Activated naive CD4-positive, alpha-beta T cell treated with anti-CD3 and anti-CD28 coated beads, Interleukin-2, amount 50 U/mL, for 72 hours (primary cell): ENCODE data around the gene GRAP2. TPM values are rescaled to one million over a fixed set of nuclear protein-coding genes. Genes with fewer than 3 reads are reported as not detected.

ENCODE experiments used
- ATAC-seq, 2 donors: fragments of 150-1000 bp; cut with Tn5 transposase; 2 replicates each; pipeline ENCODE4 v1.10.0; 2021; ENCODE audit warnings: mild to moderate bottlenecking in 2 of 2, moderate library complexity in 2 of 2
- DNase-seq, 2 donors: peaks; one replicate each; pipeline ENCODE4 v3.0.0; 2021 to 2022; ENCODE audit warnings: low spot score in 2 of 2
- H3K27ac Mint-ChIP-seq, 2 donors: one replicate each; pipeline ENCODE4 v1.8.0; 2022; ENCODE audit warnings: mild to moderate bottlenecking in 2 of 2, mixed read lengths in 2 of 2
- H3K36me3 Mint-ChIP-seq, 2 donors: one replicate each; pipeline ENCODE4 v1.8.0; 2022; ENCODE audit warnings: mixed read lengths in 2 of 2
- H3K9me3 Mint-ChIP-seq, 2 donors: one replicate each; pipeline ENCODE4 v1.8.0; 2022; ENCODE audit warnings: mixed read lengths in 2 of 2
- total RNA-seq, 2 donors: library from RNA; stranded (reverse); gene quantifications; one replicate each; pipeline ENCODE4 v1.2.3, GENCODE V29; 2022

GRAP2 gene
- total RNA-seq, 2 donors from 2014 or later: 42.4 to 54.6 TPM

DNA sequence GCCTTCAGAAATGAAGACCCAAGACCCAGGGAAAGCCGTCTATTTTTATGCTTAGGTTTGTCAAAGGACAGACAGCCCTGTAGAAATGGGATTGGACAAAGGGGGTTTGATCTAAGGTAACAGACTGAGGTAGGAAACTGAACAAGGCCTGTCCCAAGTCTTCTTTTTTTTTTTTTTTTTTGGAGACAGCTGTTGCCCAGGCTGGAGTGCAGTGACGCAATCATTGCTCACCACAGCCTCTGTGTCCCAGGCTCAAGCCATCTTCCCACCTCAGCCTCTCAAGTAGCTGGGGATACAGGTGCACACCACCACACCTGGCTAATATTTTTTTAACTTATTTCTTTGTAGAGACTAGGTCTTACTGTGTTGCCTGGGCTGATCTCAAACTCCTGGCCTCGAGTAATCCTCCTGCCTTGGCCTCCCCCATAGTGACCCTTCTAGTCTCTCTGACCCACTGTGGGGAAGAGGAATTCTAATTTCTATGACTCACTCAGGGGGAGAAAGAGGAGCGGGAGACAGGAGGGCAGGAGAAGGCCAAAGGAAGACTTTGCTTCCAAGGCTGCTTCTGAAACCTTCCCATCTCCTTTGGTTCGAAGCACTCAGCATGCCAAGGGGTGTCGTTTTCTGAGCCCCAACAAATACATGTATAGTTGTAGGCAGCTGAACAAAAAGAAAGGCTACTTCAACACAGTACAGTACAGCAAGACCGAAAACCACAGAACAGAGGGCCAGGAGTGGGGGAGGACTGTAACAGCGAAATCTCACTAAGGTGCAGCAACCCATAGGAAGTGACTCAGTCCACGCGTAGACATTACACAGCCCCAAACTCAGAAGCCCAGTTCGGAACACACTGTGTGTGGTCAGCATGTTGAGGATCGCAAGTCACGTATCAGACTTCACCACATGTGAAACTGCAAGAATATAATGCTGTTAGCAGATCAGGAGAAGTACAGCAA, 60.2 kb downstream of the GRAP2 start:
- Mint-ChIP-seq H3K36me3 (peaks cover 34 to 81% of the 10 kb centered on the region in 2 donors), H3K27ac (peak overlapping the region; percentile 31 to 61), H3K9me3 (no peaks in the 10 kb centered on the region)
- DNase-seq (peak; percentile 72 to 87), ATAC-seq (peak; percentile 96 to 98)

DNA sequence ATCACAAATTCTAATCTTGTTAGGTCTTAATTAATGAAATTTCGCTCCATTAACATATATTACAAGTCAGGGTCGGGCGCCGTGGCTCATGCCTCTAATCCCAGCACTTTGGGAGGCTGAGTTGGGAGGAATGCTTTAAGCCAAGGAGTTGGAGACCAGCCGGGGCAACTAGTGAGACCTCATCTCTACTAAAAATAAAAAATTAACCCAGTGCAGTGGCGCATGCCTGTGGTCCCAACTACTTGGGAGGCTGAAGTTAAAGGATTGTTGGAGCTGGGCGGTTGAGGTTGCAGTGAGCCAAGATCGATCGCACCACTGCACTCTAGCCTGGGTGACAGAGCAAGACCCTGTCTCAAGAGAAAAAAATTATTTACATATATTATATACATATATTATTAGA, 61.2 kb downstream of the GRAP2 start:
- Mint-ChIP-seq H3K27ac (peak overlapping the region in 1 of 2 donors; percentile 61), H3K36me3 (peaks cover 37 to 75% of the 10 kb centered on the region in 2 donors), H3K9me3 (no peaks in the 10 kb centered on the region)
- no peak for ATAC-seq
- no peak for DNase-seq

GRCh38 chr22:39965748-39966147, 64.9 kb downstream of the GRAP2 start:
- no peak overlapping the region for H3K27ac Mint-ChIP-seq
- DNase-seq: no peak
- ATAC-seq: no peak
- peaks cover 10 to 45% of the 10 kb centered on the region in 2 donors for H3K36me3 Mint-ChIP-seq
- no peaks in the 10 kb centered on the region for H3K9me3 Mint-ChIP-seq

DNA sequence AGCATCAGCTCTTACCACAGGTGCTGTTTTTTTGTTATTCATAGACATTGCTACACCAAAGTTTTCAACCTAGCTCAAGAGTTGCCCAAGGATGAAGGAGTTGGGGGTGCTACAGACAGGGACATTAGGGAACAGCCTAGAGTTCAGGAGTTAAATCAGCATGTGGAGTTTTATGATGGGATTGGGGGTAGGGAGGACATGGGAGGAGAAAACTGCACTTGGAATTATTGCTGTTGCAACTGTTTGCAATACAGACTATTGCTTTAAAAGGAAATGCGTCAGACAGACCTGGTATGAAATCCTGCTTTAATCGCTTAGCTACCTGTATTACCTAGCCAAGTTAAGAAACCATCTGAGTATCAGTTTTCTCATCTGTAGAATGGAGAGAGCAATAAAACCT, 65.6 kb downstream of the GRAP2 start:
- no peak for DNase-seq
- H3K36me3 Mint-ChIP-seq: peaks cover 8 to 38% of the 10 kb centered on the region in 2 donors

GRCh38 chr22:39967103-39967829, 66.4 kb downstream of the GRAP2 start:
- DNase-seq (no peak), ATAC-seq (no peak)
- Mint-ChIP-seq H3K9me3 (no peaks in the 10 kb centered on the region), H3K36me3 (peaks cover 4 to 33% of the 10 kb centered on the region in 2 donors), H3K27ac (no peak overlapping the region)

More for the DNA sequence above, 65.6 kb downstream of the GRAP2 start:
- Mint-ChIP-seq H3K27ac (no peak overlapping the region), H3K9me3 (no peaks in the 10 kb centered on the region)
- ATAC-seq: no peak

DNA sequence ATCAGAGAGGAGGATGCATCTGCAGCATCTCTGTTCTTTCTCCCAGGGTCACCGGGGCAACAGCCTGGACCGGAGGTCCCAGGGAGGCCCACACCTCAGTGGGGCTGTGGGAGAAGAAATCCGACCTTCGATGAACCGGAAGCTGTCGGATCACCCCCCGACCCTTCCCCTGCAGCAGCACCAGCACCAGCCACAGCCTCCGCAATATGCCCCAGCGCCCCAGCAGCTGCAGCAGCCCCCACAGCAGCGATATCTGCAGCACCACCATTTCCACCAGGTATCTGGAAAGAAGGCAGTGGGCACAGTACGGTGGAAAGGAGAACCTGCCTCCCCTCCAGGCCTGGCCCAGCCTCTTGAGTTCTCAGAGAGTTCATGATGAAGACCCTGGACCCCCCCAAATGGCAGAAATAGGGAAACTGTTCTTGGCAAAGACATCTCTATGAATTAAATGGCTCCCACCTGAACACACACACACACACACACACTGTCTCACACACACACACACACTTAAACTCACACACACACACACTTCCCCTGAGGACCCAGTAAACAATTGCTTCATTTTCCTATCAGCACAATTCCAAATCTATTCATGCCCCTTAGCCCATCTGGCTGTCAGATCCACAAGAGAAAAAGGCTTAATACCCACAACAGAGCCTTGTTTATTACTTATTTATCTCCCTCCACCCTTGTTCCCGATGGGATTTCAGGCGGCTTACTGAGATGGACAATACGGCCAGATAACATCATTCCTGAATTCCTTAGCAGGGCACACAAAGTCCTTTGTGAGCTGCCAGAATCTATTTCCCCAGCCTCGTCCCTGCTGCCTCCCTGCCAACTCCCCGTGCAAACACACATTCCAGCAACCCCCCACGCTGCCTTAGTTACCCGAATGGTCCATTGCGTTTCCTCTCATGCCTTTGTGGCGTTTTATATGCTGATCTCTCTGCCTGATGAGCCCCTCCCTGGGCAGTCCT, 67.4 kb downstream of the GRAP2 start:
- DNase-seq: no peak
- ATAC-seq: no peak
- peaks cover 4 to 27% of the 10 kb centered on the region in 2 donors for H3K36me3 Mint-ChIP-seq
- H3K27ac Mint-ChIP-seq: peak overlapping the region in 1 of 2 donors; percentile 62
- no peaks in the 10 kb centered on the region for H3K9me3 Mint-ChIP-seq

GRCh38 chr22:39970742-39971141, 69.9 kb downstream of the GRAP2 start:
- no peak for ATAC-seq
- no peak overlapping the region for H3K27ac Mint-ChIP-seq
- peaks cover 4 to 8% of the 10 kb centered on the region in 2 donors for H3K36me3 Mint-ChIP-seq

DNA sequence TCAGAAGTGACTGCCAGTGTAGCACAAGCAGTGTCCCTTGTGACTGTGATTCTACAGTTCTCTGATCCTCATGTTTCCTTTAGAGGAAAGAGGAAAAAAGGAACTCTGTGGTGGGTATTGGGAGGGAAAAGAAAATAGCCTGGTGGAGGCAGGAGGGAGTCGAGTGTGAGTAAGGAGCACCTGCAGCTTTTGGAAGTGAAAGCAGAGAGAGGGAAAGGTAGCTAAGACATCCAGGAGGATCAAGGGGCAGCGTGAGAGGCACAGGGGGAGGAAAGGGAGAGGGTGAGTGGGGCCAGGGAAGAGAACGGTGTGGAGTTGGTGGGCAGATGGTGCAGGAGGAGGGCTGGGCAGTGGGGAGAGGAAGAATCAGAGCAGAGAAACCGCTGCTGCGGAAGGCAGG, 71.8 kb downstream of the GRAP2 start:
- no peaks in the 10 kb centered on the region for H3K9me3 Mint-ChIP-seq
- peaks cover 0 to 6% of the 10 kb centered on the region in 2 donors for H3K36me3 Mint-ChIP-seq
- peak overlapping the region in 1 of 2 donors; percentile 6 for H3K27ac Mint-ChIP-seq
- no peak for ATAC-seq
- DNase-seq: no peak

More at GRCh38 chr22:39970742-39971141, 69.9 kb downstream of the GRAP2 start:
- no peaks in the 10 kb centered on the region for H3K9me3 Mint-ChIP-seq
- no peak for DNase-seq

GRCh38 chr22:39973656-39974055, 72.8 kb downstream of the GRAP2 start:
- no peaks in the 10 kb centered on the region for H3K9me3 Mint-ChIP-seq
- ATAC-seq (no peak), DNase-seq (no peak)
- peaks cover 0 to 6% of the 10 kb centered on the region in 2 donors for H3K36me3 Mint-ChIP-seq
- no peak overlapping the region for H3K27ac Mint-ChIP-seq

- H3K36me3 Mint-ChIP-seq: peaks cover 0 to 3% of the 10 kb centered on the region in 2 donors
Observed at GRCh38 chr22:39974065-39974464, 73.2 kb downstream of the GRAP2 start.

DNA sequence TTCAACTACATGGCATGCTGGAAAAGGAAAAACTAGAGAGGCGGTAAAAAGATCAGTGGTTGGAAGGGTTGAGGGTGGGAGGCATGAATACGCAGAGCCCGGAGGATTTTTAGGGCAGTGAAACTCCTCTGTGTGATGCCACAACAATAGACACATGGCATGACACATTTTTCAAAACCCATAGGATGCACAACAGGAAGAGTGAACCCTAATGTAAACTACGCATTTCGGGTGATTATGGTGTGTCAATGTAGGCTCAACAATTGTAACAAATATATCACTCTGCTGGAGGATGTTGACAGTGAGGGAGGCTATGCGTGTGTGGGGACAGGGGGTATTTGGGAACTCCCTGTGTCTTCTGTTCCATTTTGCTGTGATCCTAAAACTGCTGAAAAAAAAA, 78.2 kb downstream of the GRAP2 start:
- ATAC-seq (peak; percentile 49 to 61), DNase-seq (no peak)
- Mint-ChIP-seq H3K27ac (no peak overlapping the region), H3K36me3 (no peaks in the 10 kb centered on the region), H3K9me3 (peaks cover 0 to 8% of the 10 kb centered on the region in 2 donors)

More at GRCh38 chr22:39974065-39974464, 73.2 kb downstream of the GRAP2 start:
- no peak for ATAC-seq
- H3K27ac Mint-ChIP-seq: no peak overlapping the region
- no peak for DNase-seq
- peaks cover 0 to 3% of the 10 kb centered on the region in 2 donors for H3K9me3 Mint-ChIP-seq

DNA sequence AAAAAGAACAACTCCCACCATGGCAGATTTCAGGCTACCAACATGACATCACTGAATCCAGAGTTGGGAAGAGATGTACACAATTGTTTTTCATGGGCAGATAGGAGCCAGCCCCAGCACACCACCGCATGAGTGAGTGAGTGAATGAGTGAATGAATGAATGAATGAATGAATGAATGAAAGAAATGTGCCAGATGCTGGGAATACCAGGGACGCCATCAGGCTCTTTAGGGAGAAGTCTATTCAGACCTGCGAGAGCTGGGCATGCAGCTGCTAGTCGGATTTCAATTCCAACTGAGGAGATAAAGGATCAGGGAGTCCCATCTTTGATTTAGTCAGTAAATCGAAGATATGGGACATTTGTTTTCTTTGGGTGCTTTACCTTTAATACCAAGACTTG, 78.6 kb downstream of the GRAP2 start:
- DNase-seq: no peak
- Mint-ChIP-seq H3K27ac (no peak overlapping the region), H3K36me3 (no peaks in the 10 kb centered on the region), H3K9me3 (peaks cover 0 to 8% of the 10 kb centered on the region in 2 donors)
- ATAC-seq: no peak

- peak in 1 of 2 donors; percentile 25 for ATAC-seq
- H3K36me3 Mint-ChIP-seq: no peaks in the 10 kb centered on the region
- peaks cover 0 to 8% of the 10 kb centered on the region in 2 donors for H3K9me3 Mint-ChIP-seq
- H3K27ac Mint-ChIP-seq: no peak overlapping the region
- no peak for DNase-seq
Observed at GRCh38 chr22:39980596-39980995, 79.7 kb downstream of the GRAP2 start.

- peaks cover 0 to 8% of the 10 kb centered on the region in 2 donors for H3K9me3 Mint-ChIP-seq
- H3K27ac Mint-ChIP-seq: peak overlapping the region in 1 of 2 donors; percentile 57
- ATAC-seq (no peak), DNase-seq (no peak)
- H3K36me3 Mint-ChIP-seq: no peaks in the 10 kb centered on the region
Observed at GRCh38 chr22:39983346-39983745, 82.5 kb downstream of the GRAP2 start.

DNA sequence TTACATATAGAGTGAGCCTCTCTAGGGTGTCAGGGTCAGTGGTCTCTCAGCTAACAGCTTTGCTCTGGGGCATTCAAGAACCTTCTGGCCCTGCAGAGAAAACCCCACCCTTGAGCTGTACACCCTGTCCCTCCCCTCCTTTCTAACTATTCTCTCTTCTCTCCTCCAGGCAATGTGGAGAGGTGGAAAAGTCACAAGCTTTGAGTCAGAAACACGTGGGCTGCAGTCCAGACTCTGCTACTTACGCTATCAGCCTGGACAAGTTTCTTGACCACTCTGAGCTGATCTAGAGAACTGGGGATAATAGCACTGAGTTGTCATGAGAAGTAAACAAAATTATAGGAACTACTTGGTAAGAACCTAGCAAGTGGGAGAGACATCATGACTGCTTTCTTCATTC, 83.1 kb downstream of the GRAP2 start:
- Mint-ChIP-seq H3K36me3 (no peaks in the 10 kb centered on the region), H3K27ac (no peak overlapping the region), H3K9me3 (peaks cover 0 to 6% of the 10 kb centered on the region in 2 donors)
- DNase-seq: no peak
- ATAC-seq: no peak

- ATAC-seq (no peak), DNase-seq (no peak)
- Mint-ChIP-seq H3K27ac (no peak overlapping the region), H3K9me3 (no peaks in the 10 kb centered on the region), H3K36me3 (no peaks in the 10 kb centered on the region)
Observed at GRCh38 chr22:39984746-39985145, 83.9 kb downstream of the GRAP2 start.
